HEK293T (cell line): ENCODE data around the gene CDH16.

Experiments
- ARNT ChIP-seq: fragments of 450-650 bp; IDR thresholded peaks from 2 replicates; pipeline ENCODE4 v1.6.1; 2017; ENCODE audit warnings: mild to moderate bottlenecking
- BHLHE40 ChIP-seq: fragments of 450-650 bp; IDR thresholded peaks from 2 replicates; pipeline ENCODE4 v1.6.1; 2016; ENCODE audit warnings: mild to moderate bottlenecking, moderate library complexity, borderline replicate concordance
- ELF4 ChIP-seq: fragments of 450-650 bp; IDR thresholded peaks from 2 replicates; pipeline ENCODE4 v1.6.1; 2017; ENCODE audit warnings: antibody characterized with exemption
- FOXA1 ChIP-seq: fragments of 450-650 bp; IDR thresholded peaks from 2 replicates; pipeline ENCODE4 v1.6.1; 2016; ENCODE audit warnings: mild to moderate bottlenecking
- FOXK2 ChIP-seq: fragments of 450-650 bp; IDR thresholded peaks from 2 replicates; pipeline ENCODE4 v1.6.1; 2016; ENCODE audit warnings: mild to moderate bottlenecking
- FOXM1 ChIP-seq: fragments of 450-650 bp; IDR thresholded peaks from 2 replicates; pipeline ENCODE4 v1.6.1; 2017; ENCODE audit warnings: mild to moderate bottlenecking, borderline replicate concordance
- HDGF ChIP-seq: fragments of 450-650 bp; IDR thresholded peaks from 2 replicates; pipeline ENCODE4 v1.6.1; 2017; ENCODE audit warnings: antibody characterized with exemption, borderline replicate concordance
- NFRKB ChIP-seq: fragments of 450-650 bp; IDR thresholded peaks from 2 replicates; pipeline ENCODE4 v1.6.1; 2016; ENCODE audit warnings: mild to moderate bottlenecking, moderate library complexity
- SP1 ChIP-seq: fragments of 450-650 bp; IDR thresholded peaks from 2 replicates; pipeline ENCODE4 v1.6.1; 2017
- SUZ12 ChIP-seq: fragments of 450-650 bp; IDR thresholded peaks from 2 replicates; pipeline ENCODE4 v1.6.1; 2016; ENCODE audit warnings: mild to moderate bottlenecking
- TARDBP ChIP-seq: fragments of 450-650 bp; IDR thresholded peaks from 2 replicates; pipeline ENCODE4 v1.6.1; 2016
- ZNF384 ChIP-seq: fragments of 450-650 bp; IDR thresholded peaks from 2 replicates; pipeline ENCODE4 v1.6.1; 2016

DNA sequence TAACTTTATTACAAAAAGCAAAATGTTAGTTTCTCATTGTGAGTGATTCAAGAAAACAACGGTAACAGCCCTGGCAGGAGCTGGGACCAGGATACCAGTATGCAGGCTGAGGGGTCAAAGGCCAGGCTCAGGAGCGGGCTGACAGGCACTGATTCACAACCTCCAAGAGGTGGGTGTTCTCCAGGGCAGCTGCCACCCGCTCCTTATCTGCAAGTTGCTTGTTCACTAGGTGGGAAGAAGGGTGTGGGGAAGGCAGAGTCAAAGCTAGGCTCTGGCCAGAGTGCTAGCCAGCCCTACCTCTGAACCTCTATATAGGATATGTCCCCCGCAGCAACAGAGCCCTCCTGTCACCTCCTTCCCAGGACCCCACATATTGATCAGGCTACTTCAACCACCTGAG lies 13.4 kb upstream of the CDH16 start:
- no peak for TF ChIP-seq FOXA1
- no peak for TF ChIP-seq ARNT
- no peak for TF ChIP-seq SP1
- no peak for TF ChIP-seq ZNF384
- TF ChIP-seq FOXM1: no peak
- no peak for TF ChIP-seq ELF4
- no peak for TF ChIP-seq TARDBP
- TF ChIP-seq NFRKB: no peak
- TF ChIP-seq HDGF: no peak
- no peak for TF ChIP-seq BHLHE40
- TF ChIP-seq SUZ12: no peak
- TF ChIP-seq FOXK2: no peak
